ENCODE results near the gene FLYWCH1. TPM values are rescaled to one million over a fixed set of nuclear protein-coding genes. Genes with fewer than 3 reads are reported as not detected.

The FLYWCH1 gene
- total and polyA plus RNA-seq, 2 donors (not counting 1 experiment from before 2014, with no cell fraction given), result 78.3 to 120 TPM

DNA sequence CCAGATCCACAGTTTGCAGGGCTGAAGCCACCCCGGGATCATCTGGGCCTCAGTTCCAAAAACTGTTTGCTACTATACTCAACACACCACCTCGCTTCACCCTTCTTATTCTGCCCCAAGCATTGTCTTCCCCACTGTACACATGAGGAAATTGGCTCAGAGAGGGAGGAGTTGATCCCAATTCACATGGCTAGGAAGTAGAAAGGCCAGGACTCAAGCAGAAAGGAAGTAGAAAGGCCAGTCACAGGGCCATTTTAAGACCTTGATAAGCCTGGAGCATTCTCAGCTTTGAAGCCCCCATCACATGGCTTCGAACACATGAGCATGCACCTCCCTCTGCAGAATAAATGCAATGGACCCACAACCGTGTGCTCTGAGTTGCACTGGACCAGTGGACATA, 46.1 kb upstream of the FLYWCH1 start:
- ChIA-PET CTCF (interaction anchor here (0.7 to 1.8 kb wide), 2 partner anchors 10 to 62 kb away, joined by 3 to 5 read pairs; no protein-coding TSS in a partner anchor), POLR2A (no interaction called here)
- Mint-ChIP-seq H3K9me3 (ENCODE audit: insufficient read depth) (no peaks in the 10 kb centered on the region), H3K4me1 (peaks cover 9% of the 10 kb centered on the region), H3K27ac (no peak overlapping the region), H3K4me3 (no peak overlapping the region), H3K27me3 (peaks cover 15% of the 10 kb centered on the region)
- Histone ChIP-seq H3K4me3 (ENCODE audit: control extremely low read depth in 1 of 5, extremely low read depth in 1 of 5, insufficient read depth in 1 of 5, low read depth in 2 of 5, low read length in 4 of 5) (no peak overlapping the region), H4K20me1 (ENCODE audit: control insufficient read depth, insufficient read depth, low read length, poor library complexity, severe bottlenecking) (no peaks in the 10 kb centered on the region), H3K9me3 (ENCODE audit: control extremely low read depth in 1 of 3, control insufficient read depth in 2 of 3, insufficient read depth in 1 of 3, low read length in 2 of 3) (peaks cover 0 to 5% (median 0%) of the 10 kb centered on the region in 3 donors), H3K9ac (ENCODE audit: low read length) (no peak overlapping the region), H3K4me1 (ENCODE audit: control insufficient read depth in 2 of 2, insufficient read depth in 2 of 2, low read length in 2 of 2) (peaks cover 0 to 10% of the 10 kb centered on the region in 2 donors), H3K27me3 (replicated peaks in 1 of 4; ENCODE audit: control extremely low read depth in 1 of 4, control insufficient read depth in 3 of 4, insufficient read depth in 4 of 4, low read length in 3 of 4) (peaks cover 0 to 3% (median 1%) of the 10 kb centered on the region in 4 experiments), H2AFZ (ENCODE audit: insufficient read depth, low read depth, low read length, poor library complexity, severe bottlenecking) (no peak overlapping the region), H3K4me2 (replicated peaks; ENCODE audit: low read depth, low read length, poor library complexity, severe bottlenecking) (no peak overlapping the region), H3K27ac (ENCODE audit: low read length in 2 of 2) (no peak overlapping the region), H3K36me3 (replicated peaks in 1 of 2; ENCODE audit: control extremely low read depth in 1 of 2, control insufficient read depth in 1 of 2, extremely low read depth in 1 of 2, insufficient read depth in 2 of 2, low read length in 1 of 2) (no peaks in the 10 kb centered on the region), H3K79me2 (ENCODE audit: control insufficient read depth, insufficient read depth, low read length) (no peaks in the 10 kb centered on the region)
- intact Hi-C loops (cut with micrococcal nuclease), result loop anchor here (5.0 to 10.0 kb wide), 2 partner anchors 91 to 193 kb away; partner anchors contain the start of gene ELOB
- DNase-seq (no peak), ATAC-seq (ENCODE audit: low read depth) (no peak)
- WGBS (ENCODE audit: insufficient coverage), result 80% methylated on average over 1 of the region's 4 CpGs
- TF ChIP-seq, protein P1, sequence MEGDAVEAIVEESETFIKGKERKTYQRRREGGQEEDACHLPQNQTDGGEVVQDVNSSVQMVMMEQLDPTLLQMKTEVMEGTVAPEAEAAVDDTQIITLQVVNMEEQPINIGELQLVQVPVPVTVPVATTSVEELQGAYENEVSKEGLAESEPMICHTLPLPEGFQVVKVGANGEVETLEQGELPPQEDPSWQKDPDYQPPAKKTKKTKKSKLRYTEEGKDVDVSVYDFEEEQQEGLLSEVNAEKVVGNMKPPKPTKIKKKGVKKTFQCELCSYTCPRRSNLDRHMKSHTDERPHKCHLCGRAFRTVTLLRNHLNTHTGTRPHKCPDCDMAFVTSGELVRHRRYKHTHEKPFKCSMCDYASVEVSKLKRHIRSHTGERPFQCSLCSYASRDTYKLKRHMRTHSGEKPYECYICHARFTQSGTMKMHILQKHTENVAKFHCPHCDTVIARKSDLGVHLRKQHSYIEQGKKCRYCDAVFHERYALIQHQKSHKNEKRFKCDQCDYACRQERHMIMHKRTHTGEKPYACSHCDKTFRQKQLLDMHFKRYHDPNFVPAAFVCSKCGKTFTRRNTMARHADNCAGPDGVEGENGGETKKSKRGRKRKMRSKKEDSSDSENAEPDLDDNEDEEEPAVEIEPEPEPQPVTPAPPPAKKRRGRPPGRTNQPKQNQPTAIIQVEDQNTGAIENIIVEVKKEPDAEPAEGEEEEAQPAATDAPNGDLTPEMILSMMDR (IDR thresholded peaks at IDR 0.05), result no peak
- TF ChIP-seq EZH2 (IDR thresholded peaks at IDR 0.05; ENCODE audit: borderline replicate concordance, insufficient read depth, low read depth, low read length, poor library complexity, severe bottlenecking), result no peak

DNA sequence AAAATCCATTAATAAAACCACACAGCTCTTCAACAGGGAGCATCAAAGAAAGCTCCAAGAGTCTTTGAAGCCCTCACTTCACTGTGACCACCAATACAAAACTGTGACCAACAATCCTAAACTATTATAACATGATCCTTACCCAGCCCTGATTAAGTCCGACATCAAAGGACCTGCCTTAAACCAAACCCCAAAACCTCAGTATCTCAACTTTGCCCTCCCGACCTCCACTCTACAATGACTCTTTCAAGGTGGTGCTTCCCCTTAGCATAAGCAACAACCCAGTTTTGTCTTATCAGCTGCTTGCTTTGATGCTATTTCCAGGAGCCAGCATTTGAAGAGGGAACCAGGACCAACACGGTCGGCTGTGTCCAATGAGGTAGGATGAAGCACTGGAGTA, 45.3 kb upstream of the FLYWCH1 start:
- no peak overlapping the region for H3K27ac Mint-ChIP-seq
- H3K9me3 ChIP-seq (ENCODE audit: control extremely low read depth in 1 of 3, control insufficient read depth in 2 of 3, insufficient read depth in 1 of 3, low read length in 2 of 3), result no peaks in the 10 kb centered on the region
- H3K4me3 Mint-ChIP-seq, result no peak overlapping the region
- ATAC-seq (ENCODE audit: low read depth), result no peak
- no peak for DNase-seq
- ChIA-PET POLR2A (no interaction called here), CTCF (interaction anchor here (0.7 to 1.8 kb wide), 2 partner anchors 41 to 61 kb away, joined by 3 to 5 read pairs; no protein-coding TSS in a partner anchor)
- no peak overlapping the region for H2AFZ ChIP-seq (ENCODE audit: insufficient read depth, low read depth, low read length, poor library complexity, severe bottlenecking)
- H3K4me2 ChIP-seq (replicated peaks; ENCODE audit: low read depth, low read length, poor library complexity, severe bottlenecking), result no peak overlapping the region
- peaks cover 9% of the 10 kb centered on the region for H3K4me1 Mint-ChIP-seq
- H3K9me3 Mint-ChIP-seq (ENCODE audit: insufficient read depth), result no peaks in the 10 kb centered on the region
- H4K20me1 ChIP-seq (ENCODE audit: control insufficient read depth, insufficient read depth, low read length, poor library complexity, severe bottlenecking), result no peaks in the 10 kb centered on the region
- TF ChIP-seq, protein P1 (IDR thresholded peaks at IDR 0.05), result no peak
- TF ChIP-seq EZH2 (IDR thresholded peaks at IDR 0.05; ENCODE audit: borderline replicate concordance, insufficient read depth, low read depth, low read length, poor library complexity, severe bottlenecking), result no peak
- no peak overlapping the region for H3K9ac ChIP-seq (ENCODE audit: low read length)
- no peaks in the 10 kb centered on the region for H3K36me3 ChIP-seq (replicated peaks in 1 of 2; ENCODE audit: control extremely low read depth in 1 of 2, control insufficient read depth in 1 of 2, extremely low read depth in 1 of 2, insufficient read depth in 2 of 2, low read length in 1 of 2)
- H3K27me3 ChIP-seq (replicated peaks in 1 of 4; ENCODE audit: control extremely low read depth in 1 of 4, control insufficient read depth in 3 of 4, insufficient read depth in 4 of 4, low read length in 3 of 4), result peaks cover 0 to 3% (median 0%) of the 10 kb centered on the region in 4 experiments
- H3K79me2 ChIP-seq (ENCODE audit: control insufficient read depth, insufficient read depth, low read length), result no peaks in the 10 kb centered on the region
- H3K4me3 ChIP-seq (ENCODE audit: control extremely low read depth in 1 of 5, extremely low read depth in 1 of 5, insufficient read depth in 1 of 5, low read depth in 2 of 5, low read length in 4 of 5), result no peak overlapping the region
- no peak overlapping the region for H3K27ac ChIP-seq (ENCODE audit: low read length in 2 of 2)
- intact Hi-C loops (cut with micrococcal nuclease), result loop anchor here (5.0 to 10.0 kb wide), 2 partner anchors 92 to 194 kb away; partner anchors contain the start of gene ELOB
- peaks cover 0 to 10% of the 10 kb centered on the region in 2 donors for H3K4me1 ChIP-seq (ENCODE audit: control insufficient read depth in 2 of 2, insufficient read depth in 2 of 2, low read length in 2 of 2)
- H3K27me3 Mint-ChIP-seq, result peaks cover 14% of the 10 kb centered on the region
- WGBS (ENCODE audit: insufficient coverage), result 97% methylated on average over 3 of the region's 4 CpGs

Measured in B cell (primary cell).